D341Med (cell line): Measurements from ENCODE around the gene GNAZ.
"Not testable (repeated sequence)": the region's sequence is repeated elsewhere in the genome, so short reads cannot be mapped to it uniquely, and the experiment has no call there.

Experiments
- DNase-seq: peaks from one replicate; pipeline ENCODE4 v3.0.0; 2012; ENCODE audit warnings: low spot score

GNAZ gene

DNA sequence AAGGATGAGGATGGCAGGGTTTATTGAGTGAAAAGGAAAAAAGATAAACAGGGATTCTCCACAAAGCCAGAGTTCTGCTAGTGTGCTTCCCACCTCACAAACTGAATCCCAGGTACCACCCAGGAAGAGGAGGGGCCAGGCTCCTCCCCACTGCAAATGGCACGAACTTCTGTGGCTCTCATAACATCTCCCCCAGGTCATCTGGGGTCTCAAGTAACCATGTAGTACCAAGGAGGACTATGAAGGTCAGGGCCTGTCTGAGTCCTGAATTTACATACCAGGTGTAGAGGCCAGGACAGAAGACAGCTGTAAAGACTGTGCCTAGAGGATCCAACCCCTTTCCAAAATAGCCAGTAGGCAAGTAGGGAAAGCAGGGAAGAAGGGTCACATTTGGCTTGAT is 25.7 kb upstream of the GNAZ start:
- no peak for DNase-seq

DNA sequence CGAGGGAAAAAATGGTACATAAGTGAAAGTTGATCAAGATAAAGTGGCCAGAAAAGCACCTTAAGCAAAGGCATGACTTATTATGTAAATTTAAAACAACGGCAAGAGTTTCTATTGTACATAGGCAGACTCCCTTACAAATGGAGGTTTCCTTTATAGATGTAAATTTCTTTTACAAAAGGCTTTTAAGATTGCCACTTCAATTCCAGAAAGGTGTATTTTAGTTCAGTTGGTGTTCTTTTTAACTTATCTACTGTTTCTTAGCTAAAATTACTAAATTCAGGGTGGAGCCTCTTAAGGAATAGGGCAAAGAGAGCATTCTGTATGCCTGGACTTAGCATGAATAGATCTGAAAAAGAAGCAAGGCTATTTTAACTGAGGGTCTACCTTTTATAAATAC is 24.9 kb upstream of the GNAZ start:
- DNase-seq: no peak

DNA sequence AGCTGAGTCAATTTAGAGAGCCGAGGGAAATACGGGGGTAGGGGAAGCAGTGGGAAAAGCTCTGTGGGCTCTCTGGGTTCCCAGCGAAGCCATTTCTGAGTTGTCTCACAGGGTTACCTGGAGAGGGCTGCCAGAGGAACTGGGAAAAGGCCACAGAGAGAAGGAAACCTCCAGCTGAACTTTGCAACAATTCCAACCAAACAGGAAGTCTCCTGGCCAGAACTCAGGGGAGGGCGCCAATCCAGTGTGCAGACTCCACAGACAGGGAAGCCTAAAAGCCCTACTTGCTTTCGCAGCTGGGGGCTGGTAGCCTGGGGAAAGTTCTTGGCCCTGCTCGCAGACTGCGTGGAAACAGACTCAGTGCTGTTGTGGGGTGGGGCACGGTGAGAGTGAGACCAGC is 23.1 kb upstream of the GNAZ start:
- no peak for DNase-seq

DNA sequence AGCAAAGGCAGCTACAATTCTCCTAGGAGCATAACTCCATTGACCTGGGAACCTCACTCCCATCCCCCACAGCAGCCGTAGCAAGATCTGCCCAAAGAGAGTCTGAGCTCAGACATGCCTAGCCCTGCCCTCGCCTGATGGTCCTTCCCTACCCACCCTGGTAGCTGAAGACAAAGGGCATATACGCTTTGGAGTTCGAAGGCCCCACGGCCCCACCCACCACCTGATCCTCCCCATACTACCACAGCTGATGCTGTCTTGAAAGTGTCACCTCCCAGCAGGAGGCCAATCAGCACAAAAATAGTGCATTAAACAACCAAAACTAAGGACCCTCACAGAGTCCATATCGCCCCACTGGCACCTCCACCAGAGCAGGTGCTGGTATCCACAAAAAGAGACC is 22.6 kb upstream of the GNAZ start:
- DNase-seq: no peak

DNA sequence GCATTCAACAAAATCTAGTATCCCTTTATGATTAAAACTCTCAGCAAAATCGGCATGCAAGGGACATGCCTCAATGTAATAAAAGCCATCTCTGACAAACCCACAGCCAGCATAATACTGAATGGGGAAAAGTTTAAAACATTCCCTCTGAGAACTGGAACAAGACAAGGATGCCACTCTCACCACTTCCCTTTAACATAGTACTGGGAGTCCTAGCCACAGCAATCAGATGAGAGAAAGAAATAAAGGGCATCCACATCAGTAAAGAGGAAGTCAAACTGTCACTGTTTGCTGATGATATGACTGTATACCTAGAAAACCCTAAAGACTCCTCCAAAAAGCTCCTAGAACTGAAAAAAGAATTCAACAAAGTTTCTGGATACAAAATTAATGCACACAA is 19.8 kb upstream of the GNAZ start:
- DNase-seq: not testable (repeated sequence)

DNA sequence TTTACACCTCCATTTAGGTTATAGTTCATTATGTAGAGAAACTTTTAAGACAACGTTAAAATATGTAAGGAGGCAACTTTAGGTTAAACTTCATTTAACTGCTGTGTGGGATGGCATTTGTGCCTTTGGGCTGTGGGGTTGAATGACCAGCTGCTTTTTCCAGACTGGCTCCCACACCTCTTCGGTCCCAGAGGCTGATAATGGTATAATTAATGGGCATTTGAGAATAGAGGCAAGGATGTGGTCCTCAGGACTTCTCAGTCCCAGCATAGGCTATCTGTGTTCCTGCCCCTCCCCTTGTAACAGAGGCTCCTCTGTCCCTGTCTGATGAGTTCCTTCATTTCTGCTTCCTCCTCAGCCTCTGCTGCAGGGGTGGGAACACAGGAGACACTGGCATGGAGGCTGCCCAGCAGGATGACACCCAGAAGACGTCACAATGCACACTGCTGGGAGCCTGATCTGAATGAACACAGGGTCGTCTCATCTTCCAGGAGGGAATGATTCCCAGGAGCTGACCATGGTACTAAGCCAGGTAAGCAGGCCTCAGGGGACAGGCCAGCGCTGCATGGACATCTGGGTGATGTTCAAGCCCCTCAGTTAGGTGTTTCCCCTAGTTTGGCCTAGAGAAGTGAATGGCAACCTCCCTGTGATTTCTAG is 17.1 kb upstream of the GNAZ start:
- peak; percentile 4 for DNase-seq

DNA sequence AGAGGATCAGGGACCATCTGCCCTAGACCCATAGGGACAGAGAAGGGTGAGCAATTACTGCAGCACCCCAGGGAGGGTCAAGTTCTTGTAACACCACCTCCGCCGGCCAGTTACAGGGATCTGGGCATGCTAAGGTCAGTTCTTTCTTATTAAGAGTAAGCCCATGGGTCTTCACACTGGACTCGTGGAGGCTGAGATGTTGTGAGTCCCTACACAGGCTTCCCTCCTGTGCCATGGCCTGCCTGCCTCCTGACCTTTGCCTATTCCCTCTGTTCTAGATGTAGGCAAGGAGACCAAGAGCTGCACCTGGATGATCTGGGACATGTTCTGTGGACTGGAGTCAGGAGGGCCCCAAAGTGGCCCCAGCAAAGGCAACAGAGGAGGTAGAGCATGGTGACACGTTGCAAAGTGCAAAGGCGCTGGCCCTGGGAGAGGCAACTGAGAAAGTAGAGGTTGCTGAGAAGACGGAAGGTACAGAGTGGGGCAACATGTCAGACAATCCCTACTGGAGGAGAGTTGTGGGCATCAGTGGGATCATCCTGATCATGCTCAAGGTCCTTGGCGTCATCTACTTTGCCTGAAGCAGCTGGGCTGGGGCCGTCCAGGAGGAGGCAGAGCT is 16.3 kb upstream of the GNAZ start:
- peak; percentile 3 for DNase-seq

DNA sequence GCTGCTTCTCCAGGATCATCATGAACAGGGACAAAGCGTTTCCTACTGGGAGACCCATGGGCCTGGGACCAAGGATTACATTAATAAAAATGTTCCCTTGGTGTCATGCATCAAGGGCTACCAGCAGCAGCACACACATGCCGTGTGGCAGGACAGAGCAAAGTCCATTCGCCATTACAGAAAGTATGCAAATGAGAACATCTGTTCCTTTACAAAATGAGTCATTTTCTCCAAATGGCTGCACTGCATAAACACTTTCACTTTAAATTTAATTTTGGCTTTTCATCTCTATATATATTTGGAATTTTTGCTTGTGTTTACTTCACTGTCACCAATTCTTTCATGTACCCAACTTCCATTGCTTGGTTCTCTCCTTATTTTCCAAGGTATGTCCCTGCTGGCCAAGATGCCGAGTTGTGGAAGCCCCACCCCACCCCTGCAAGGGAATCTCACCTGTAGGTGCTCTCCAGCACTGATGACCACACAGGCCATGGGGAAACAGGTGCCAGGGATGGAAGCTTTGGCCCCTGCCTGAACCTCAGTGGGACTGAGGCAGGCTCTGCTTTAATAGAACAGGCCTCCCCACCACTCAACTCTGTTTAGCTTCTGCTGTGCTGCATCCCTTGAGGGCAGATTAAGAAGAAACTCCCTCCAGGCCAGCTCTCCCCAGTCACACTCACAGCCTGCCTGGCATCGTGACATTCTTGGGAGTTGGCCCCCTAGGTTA is 15.6 kb upstream of the GNAZ start:
- DNase-seq: peak; percentile 17

DNA sequence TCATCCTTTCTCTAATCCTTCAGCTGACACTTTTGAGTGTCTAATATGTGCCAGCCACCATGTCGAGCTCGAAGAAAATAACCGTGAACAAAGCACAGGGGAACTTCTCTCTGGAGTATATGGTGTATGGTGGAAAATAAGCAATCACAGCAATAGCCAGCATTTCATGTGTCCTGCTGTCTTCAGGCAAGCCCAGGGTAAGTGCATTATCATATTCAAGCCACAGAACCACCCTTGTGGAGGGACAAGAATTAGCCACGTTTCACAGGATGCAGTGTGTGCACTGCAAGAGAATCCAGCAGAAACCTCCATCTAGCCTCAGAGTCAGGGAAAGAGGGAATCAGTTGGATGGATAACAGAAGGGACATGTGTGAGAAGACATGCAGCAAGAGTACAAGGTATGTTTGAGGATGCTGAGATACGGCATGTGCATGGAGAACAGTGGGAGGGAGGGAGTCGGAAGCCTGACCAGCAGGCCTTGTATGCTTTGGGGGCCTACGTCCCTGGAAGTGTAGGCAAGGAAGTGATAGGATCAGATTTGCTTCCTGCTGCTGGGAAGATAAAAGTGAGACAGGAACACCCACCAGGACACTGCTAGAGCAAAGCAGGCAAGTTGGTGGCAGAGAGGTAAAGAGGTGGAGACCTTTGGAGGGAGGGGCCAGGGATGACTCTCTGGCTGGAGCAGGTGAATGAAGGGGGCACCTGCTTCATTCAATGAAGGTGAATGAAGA is 14.7 kb upstream of the GNAZ start:
- DNase-seq: no peak

DNA sequence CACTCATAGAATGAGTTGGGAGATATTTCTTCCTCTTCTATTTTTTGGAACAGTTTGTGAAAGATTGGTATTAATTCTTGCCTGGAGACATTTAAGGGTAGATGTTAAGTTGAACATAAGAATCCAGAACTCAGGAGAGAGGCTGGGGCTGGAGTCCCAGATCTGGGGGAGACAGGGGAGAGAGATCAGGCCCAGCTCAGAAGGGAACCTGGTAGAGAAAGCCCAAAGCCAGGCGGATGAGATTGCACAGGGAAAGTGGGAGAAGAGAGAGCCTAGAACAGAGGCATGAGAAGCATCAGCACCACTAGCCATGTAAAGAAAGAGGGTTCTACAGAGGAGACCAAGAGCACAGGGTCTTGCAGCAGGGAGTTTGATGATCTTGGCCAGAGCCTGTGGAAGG is 13.0 kb upstream of the GNAZ start:
- no peak for DNase-seq

DNA sequence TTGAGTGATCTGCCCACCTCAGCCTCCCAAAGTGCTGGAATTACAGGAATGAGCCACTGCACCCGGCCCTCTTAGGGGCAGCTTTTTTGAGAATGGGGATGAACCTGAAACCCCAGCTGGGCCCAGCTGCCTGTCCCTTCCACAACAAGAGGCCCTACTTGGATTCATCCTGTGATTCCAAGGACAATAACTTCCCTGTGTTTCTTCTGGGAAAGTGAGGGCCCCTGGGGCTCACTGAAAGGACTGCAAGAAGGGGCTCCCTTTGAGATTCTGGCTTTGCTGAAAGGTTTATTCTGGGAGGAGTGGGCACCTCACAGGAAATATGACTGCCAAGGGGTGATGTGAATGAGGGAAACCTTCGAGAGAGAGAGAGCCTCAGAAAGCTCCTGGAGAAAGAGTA is 12.3 kb upstream of the GNAZ start:
- peak; percentile 11 for DNase-seq

DNA sequence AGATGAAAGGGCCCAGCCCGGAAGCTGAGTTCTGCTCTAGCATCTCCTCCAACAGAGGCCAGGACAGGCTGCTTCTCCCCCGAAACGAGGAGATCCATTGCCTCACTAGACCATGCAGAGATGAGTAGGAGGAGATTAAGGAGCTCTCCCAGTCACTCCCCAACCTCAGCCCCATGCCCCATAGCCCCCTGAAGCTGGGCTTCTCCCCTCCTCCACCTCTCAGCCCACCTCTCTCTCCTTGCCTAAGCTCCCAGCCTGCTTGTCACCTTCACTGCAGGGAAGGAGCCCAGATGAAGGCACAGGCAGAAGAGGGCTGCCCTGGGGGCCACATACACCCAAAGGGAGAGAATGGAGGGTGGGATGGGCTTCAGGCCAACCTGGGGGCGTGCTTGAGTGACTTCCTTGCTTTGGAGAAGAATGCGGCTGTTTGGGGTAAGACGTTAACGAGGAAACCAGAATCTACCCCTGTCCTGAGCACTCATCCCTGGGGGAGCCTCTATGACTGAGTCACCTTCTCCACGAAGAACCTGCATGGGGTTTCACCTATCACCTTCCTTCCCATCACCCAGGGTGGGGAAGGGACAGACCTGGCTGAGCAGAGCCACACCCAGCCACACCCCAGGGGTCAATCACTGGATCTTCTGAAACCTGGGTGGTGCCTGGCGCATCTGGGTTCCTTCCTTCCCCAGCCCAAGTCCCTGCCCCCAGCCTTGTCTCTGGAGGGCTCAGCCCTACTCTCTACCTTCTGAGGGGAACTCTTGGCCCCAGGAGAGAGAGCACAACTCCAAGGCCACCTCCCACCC is 11.6 kb upstream of the GNAZ start:
- peak; percentile 8 for DNase-seq

DNA sequence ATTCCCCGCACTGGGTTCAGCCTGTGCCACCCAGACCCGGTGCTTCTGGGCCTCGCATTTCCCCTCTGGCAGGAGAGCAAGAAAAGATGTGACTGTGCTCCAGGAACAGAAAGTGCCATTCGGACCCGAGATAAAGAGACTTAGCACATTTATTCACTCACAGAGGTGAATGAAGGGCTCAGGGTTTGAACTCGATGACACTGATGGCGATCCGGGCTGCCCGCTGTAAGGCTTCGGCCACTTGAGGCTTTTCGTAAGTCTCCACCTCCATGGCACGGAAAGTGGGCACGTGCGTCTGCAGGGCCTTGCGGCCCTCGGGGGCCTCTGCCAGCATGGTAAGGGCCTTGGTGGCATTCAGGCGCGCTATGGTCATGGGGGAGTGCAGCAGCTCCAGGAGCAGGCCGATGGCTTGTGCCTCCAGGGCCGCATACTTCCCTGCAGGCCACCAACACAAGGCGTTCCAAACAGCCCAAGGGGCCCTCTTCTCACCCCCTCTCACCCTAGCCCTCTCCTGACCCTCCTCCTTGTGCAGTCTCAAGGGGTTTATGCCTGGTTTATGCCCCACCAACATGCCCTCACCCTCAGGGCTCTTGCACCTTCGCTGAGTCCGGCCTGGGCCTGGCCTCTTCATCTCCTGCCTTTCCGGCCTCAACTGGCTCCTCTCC is 10.9 kb upstream of the GNAZ start:
- peak; percentile 10 for DNase-seq

DNA sequence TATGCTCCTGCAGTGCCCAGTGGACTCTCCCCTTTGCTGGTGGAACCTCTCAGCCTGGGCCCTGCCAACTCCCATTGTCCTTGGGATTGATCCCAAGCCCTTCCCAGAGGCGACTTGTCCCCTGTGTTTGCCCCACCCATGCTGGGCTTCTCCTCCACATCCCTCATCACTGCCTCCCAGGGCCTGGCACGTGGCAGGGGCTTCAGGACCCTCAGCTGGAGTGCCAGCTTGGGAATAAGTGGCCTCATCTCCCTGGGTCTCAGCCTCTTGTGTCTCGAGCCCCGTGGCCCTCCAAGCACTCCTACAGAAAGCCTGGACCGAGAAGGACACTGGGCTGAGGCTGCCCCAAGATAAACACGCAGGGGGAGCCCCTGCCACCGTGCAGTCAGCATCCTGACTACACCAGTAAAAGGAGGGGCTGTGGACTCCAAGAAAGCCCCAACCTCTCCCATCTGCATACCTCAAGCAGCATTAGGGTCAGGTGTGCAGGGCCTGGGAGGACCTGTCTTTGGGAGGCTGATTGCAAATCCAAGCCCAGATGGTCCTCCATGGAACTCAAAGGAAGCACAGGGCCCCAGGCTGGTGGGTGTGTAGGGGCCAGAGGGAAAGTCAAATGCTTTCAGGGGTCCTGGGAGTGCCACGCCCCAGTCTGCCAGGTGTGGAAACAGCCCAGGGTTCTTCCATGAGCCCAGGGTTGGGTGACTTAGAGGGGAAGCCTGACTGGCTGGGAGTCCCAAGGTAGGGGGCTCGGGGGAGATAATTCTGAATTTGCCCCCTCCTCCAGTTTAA is 9.5 kb upstream of the GNAZ start:
- peak; percentile 12 for DNase-seq

DNA sequence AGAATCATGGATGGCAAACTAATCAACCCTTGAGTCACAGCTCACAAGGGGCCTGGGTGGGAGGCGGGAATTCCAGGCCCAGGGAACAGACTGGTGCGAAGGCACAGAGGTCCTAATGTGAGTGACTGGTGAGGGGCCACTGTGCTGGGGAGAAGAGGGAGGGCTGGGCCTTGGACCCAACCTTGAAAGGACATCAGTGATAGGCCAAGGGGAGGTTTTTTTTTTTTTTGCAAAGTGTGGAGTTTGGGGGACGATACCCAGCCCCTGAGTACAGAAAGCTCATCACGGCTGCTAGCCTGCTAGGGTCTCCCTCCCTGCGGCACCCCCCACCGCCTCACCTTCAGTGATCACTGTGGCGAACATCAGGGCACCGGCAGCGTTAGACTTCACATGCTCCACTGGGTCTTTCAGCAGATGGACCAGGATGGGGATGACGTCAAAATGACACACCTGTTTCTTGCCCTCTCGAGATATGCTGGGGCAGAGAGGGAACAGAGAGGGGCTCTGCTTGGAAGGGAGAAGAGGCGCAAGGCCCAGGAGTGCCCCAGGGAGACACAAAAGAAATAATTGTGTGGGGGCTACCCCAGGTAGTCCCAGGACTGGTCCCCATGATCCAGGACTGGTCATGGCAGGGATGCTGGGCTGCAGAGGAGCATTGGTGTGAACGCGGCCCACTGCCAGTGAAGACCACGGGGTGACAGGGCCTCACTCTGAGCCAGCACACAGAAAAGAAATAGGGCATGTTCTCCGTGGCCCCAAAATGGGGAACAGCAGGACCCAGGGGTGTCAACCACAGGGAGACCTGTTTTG is 8.6 kb upstream of the GNAZ start:
- peak; percentile 10 for DNase-seq

DNA sequence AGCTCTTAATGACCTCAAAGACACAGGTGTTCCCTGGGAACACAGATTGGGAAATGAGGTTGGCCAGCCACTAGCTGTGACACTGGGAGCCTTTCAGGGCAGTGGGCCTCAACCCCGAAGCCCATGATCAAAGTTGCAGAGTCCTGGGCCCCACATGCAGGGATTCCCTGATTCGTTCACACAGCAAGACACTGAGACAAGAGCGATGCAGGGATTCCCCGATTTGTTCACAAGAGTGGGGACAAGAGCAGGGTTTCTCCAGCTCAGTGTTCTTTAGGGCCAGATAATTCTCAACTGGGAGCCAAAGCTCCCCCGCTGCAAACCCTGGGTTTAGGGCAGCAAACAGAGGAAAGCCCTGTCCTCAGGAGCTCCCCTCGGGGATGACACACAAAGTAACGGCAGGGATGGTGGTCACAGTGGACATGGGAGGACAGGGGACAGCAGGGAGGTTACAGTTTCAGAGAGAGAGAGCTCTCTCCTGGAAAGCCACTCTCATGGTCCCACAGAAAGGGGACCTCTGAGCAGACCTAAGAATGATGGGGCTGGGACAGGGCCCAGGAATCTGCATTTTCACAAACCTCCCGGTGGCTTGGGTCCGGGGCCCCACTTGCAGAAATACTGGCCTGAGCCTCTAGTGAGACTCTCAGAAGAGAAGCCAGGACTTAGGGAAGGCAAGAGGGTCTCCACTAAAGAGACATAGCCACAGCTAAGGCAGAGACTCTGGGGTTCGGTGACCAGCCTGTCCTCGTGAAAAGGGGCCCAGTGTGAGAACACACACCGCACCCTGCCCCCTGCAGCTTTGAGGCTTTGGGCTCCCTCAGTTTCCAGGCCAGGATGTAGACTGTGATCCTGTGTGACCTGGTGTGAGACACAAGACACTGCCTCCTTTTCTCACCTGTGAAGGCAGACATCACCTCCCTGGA is 7.4 kb upstream of the GNAZ start:
- DNase-seq: no peak

DNA sequence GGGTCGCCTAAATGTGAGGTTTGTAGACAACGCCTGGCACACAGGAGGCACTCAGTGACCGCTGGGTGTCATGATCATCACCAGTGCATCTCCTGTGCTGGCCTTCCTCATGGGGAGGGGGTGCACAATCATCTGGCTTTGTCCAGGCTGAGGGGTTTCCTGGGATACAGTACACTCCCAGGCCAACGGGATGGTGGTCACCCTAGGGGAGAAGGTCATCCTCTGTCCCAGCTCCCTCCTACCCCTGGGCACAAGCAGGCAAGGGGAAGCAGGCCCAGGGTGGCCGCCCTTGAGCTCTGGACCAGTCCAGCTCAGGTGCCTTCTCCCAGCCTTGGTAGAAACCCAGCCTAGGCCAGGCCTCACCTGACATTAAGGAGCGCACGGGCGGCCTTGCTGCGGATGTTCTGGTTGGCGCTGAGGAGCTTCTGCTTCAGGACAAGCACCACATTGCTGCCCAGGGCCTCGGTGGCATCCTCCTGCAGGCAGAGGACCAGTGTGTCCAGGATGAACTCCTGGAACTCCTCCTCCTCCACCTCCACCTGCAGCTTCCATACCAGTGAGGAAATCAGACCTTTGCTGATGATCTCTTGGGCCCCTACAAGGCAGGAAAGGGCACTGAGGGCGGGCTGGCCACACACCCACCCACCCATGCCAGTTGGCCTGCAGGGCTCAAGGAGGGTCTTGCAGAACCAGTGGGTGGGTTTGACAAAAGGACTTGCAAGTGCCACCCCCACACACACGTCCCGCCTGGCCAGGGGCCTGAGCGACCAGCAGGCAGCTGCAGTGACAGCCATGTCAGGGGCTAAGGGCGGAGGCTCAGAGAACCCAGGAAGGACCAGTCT is 6.6 kb upstream of the GNAZ start:
- peak; percentile 15 for DNase-seq
